Cerebellar cortex (tissue), 1 donor: ENCODE results near the gene GAREM1.
"Not testable (repeated sequence)": the region's sequence is repeated elsewhere in the genome, so short reads cannot be mapped to it uniquely, and the experiment has no call there.

Experiments
- DNase-seq: peaks from one replicate; pipeline ENCODE4 v3.0.0-alpha.2; 2015; ENCODE audit warnings: low spot score

GAREM1 gene

DNA sequence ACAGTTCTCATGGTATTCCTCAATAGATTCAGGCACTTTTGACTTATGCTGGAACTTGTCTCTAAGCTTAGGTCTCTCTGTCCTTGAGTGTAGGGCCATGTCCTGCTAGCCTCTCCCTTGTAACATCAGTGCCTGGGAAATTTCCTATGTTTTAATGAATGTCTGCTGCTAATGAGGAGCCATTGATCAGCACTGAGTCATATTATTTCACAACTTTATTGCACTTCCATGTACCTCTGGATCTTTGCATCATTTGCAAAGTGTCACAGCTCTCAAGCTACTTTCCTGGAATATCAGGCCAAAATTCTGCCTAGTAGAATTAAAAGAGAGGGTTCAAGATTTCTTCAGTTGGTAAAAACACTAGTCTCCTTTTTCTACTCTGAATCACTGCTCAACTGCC is 102.5 kb downstream of the GAREM1 start:
- no peak for DNase-seq

DNA sequence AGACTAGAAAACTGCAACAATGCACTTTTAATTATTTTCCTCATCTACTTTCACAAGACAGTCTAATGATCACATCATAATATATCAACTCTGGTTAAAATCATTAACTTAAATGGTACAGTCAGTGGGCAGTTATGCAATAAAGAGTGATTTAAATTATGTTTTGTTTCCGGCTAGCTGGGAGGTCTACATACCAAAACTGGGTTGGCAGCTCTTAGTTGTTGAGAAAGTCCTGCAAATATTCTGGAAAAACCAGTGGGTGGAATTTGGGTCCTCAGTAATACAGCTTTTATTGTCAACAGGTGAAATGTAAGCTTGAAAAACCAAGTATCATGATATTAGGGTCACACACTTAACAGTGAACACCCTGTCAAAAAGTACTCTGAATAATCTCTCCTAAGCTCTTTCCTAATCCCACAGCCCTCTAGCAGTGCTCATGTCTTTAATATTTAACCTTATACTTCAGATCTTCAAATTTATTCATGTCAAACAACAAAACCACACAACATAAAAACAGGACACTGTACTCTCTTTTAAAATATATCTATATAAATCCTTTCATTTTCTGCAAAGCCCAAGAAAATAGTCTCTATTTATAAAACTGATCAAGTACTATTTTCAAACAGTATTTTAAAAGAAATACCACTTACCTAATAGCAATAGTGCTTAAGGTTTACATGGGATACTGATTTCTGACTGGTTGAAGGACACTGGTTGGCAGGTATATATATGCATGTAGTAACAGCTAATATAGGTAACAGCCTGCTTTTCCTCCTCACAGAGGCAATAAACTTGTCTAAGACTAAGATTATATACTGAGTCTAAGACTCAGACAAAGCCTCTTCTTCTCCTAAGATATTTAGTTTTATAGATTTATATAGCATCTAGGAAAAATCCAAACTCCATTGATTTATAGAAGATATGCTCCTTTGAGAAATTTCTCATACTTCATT is 103.8 kb downstream of the GAREM1 start:
- no peak for DNase-seq

GRCh38 chr18:32362484-32362883 is 108.2 kb downstream of the GAREM1 start:
- no peak for DNase-seq

GRCh38 chr18:32360682-32361345 is 109.9 kb downstream of the GAREM1 start:
- no peak for DNase-seq

DNA sequence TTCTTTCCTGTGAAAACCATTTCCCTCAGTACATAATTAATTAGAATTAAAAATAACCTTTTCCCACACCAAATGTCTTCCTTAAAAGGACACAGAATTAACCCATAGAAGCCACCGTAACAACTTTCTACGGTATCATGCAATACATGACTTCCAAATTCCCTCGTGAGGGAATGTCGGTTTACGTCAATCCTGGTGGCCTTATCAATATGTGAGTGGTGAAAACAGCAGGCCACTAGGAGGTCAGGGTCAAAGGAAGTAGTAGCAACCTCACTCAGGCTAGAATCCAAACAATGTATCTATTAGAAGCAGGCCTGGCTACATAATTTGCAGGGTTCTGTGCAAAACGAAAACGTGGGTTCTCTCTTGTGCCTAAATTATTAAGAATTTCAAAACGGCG is 112.2 kb downstream of the GAREM1 start:
- DNase-seq: no peak

- no peak for DNase-seq
These were observed 112.6 kb downstream of the GAREM1 start for GRCh38 chr18:32358075-32358474.

DNA sequence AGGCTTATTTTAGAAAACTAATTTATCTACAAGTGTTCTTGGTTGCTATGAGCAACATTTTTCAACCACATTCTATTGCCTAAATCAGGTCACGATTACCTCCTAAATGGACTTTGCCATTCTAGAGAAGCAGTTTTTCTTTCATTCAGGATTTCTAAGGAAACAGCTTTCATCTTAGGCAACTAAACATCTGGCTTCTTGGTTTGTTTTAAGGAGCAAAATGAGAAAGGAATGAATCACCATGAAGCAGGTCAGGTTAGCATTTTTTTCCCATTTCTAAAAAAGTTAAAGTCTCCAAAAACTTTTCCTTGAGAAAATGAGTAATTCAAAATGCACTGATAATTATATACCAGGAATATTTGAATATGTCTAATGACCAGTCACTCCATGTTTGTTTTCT is 114.8 kb downstream of the GAREM1 start:
- DNase-seq: no peak

GRCh38 chr18:32354518-32354917 is 116.2 kb downstream of the GAREM1 start:
- DNase-seq: no peak

DNA sequence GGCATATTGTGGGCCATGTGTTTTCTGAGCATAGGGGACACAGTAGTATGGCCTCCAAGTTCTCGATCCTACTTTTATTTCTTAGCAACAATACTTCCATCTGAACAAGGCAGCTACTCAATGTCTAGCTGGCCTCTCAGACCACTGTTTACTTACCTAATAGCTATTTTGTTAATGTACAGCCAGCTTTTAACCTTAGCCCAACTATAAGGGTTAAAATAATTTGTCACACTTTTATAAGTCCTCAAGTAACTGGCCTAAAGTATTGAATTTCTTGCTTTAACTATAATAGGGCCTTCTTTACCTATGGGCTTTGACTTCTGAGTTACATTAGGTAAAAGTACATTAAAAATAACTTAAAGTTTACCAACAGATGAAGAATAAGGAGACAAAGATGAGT is 117.4 kb downstream of the GAREM1 start:
- DNase-seq: no peak

- no peak for DNase-seq
These were observed 119.7 kb downstream of the GAREM1 start for GRCh38 chr18:32351032-32351431.

DNA sequence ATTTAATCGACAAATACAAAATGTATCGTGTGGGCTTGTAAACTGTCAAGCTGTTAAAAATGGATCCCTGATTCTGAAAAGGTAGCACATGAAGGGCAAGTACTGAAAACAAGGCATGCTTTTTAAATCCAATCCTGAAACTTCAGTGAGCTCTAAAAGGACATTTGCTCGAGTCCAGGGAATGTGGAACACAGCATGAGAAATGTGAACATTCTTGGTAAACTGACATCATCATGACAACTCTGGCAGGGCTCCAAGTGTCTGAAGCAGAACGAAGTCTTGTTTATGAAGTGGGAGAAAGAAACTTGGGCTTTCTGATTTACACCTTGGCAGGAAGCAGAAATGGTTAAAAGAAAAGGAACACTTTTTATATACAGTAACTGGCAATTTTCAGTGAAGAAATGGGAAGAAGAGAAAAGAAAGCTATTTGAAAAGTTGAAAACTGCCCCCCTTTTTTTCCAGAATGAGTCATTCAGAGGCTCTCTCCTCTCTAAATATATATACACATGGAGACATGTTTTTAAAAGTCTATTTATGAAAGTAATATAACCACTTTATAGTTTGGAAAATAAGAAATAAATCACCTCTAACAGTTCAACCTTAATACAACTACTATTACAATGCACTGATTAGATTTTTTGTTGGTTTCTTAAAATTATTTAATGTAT is 120.8 kb downstream of the GAREM1 start:
- DNase-seq: peak; percentile 76

GRCh38 chr18:32346671-32347070 is 124.0 kb downstream of the GAREM1 start:
- no peak for DNase-seq

GRCh38 chr18:32343634-32344033 is 127.0 kb downstream of the GAREM1 start:
- DNase-seq: peak; percentile 30

DNA sequence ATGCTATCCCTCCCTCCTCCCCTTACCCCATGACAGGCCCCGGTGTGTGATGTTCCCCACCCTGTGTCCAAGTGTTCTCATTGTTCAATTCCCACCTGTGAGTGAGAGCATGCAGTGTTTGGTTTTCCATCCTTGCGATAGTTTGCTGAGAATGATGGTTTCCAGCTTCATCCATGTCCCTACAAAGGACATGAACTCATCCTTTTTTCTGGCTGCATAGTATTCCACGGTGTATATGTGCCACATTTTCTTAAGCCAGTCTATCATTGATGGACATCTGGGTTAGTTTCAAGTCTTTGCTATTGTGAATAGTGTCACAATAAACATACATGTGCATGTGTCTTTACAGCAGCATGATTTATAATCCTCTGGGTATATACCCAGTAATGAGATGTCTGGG is 129.6 kb downstream of the GAREM1 start:
- not testable (repeated sequence) for DNase-seq

DNA sequence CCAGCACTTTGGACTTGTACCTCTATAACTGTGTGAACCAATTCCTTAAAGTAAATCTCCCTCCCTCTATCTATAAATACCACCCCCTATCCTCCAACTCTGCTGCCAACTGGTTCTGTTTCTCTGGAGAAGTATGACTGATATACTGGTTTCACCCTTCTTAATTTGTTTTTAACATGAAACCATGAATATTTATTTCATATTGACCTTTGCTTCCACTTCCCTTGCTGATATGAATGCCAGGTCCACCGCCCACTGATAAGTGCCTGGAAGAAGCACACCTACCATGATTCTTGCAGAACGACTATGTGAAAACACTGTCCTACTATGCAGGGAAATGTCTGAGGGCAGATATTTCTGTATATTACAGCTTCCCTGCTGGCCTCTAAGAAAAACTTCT is 131.6 kb downstream of the GAREM1 start:
- no peak for DNase-seq

DNA sequence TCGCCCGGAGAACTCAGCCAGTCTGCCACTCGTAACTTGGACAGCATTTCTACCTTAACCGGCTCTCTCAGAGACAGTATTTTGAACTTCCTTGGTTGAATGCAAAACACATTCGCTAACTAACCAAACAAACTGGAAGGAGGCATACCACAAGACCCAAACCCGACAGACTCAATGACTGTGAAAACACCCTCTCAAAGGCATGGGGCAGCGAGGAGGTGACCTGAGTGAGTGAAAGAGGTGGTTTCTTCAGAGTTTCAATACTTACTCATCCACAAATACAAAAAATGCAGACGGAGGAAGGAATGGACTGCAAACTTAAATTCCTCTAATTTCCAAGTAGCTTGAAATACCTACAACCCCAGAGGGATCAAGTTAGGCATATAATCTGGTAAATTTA is 132.9 kb downstream of the GAREM1 start:
- DNase-seq: no peak

- no peak for DNase-seq
These were observed 133.3 kb downstream of the GAREM1 start for GRCh38 chr18:32337347-32337746.

GRCh38 chr18:32335228-32335627 is 135.5 kb downstream of the GAREM1 start:
- DNase-seq: no peak

DNA sequence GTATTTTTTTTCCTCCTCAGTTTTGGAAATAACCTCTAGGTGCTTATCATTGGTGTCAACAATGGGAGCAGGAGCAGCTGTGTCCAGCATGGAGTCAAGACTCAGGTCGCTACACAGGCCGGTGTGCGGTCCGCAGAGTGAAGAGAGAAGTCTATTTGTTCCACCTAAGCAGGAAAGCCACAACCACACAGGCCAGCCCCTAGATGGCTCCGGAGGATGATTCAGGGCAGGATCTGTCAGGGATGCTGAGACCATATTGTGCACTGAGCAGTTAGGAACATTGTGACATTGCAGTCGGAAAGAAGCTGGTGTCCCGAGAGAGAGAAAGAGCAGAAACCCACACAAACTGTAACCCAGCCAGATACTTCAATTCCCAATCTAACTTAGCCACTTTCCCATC is 136.9 kb downstream of the GAREM1 start:
- DNase-seq: peak; percentile 74

GRCh38 chr18:32332708-32333107 is 138.0 kb downstream of the GAREM1 start:
- DNase-seq: no peak

DNA sequence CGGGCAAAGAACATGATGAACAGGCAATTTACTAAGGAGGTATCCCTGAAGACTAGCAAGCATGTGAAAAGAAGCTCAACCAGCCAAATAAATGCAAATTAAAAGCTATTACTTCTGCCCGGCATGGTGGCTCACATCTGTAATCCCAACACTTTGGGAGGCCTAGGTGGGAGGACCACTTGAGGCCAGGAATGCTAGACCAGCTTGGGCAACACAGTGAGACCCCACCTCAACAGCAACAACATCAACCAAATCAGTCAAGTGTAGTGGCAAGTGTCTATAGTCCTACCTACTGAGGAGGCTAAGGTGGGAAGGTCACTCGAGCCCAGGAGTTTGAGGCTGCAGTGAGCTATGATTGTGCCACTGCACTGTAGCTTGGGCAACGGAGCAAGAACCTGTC is 141.7 kb downstream of the GAREM1 start:
- DNase-seq: no peak

DNA sequence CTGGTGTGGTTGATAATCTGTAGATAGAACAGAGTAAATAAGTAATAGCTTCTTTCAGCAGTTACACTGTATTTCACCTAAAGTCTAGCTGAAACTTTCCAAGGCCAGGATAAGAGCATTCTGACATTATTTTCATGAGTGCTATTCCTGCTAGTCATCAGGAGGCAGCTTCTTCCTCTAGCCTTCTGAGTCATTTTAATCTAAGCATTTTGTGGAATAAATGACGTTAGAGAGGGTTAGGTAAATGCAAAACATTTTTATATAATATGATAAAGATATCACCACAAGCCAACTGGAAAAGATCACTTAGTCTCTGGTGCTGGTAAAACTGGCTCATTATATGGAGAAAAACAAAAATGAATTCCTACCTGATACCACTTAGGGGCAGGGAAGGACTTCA is 142.3 kb downstream of the GAREM1 start:
- DNase-seq: no peak
